Motor neuron (in vitro differentiated cells): ENCODE measurements around the gene SPANXN2. TPM values are rescaled to one million over a fixed set of nuclear protein-coding genes. Genes with fewer than 3 reads are reported as not detected.
A peak's percentile ranks its signal among the peaks of the same experiment; 100 is the strongest.
"Not testable (repeated sequence)": the region's sequence is repeated elsewhere in the genome, so short reads cannot be mapped to it uniquely, and the experiment has no call there.

ENCODE experiments used
- ATAC-seq, 8 experiments: fragments of 200-7000 bp; cut with Tn5 transposase; replicated peaks in 6 of 8; 2 replicates each; pipeline ENCODE4 v1.8.0; 2021; ENCODE audit warnings: mild to moderate bottlenecking in 8 of 8, moderate library complexity in 8 of 8
- H3K27ac ChIP-seq, 2 donors: fragments of 250-450 bp; sonication (Bioruptor Pico); 2 replicates each; pipeline ENCODE4 v1.9.0; 2021; ENCODE audit warnings: antibody characterized with exemption in 2 of 2, mild to moderate bottlenecking in 2 of 2, moderate library complexity in 1 of 2
- H3K4me1 ChIP-seq, 2 donors: fragments of 250-450 bp; sonication (Bioruptor Pico); replicated peaks in 1 of 2; 2 replicates each; pipeline ENCODE4 v1.6.1; 2021; ENCODE audit warnings: antibody characterized with exemption in 2 of 2, mild to moderate bottlenecking in 2 of 2, moderate library complexity in 1 of 2
- H3K4me3 ChIP-seq, 5 donors: fragments of 250-450 bp; sonication (Bioruptor Pico); 2 replicates each; pipeline ENCODE4 v1.9.0; 2021; ENCODE audit warnings: antibody characterized with exemption in 5 of 5, mild to moderate bottlenecking in 5 of 5, moderate library complexity in 4 of 5
- WGBS, 10 experiments: fragments of 450-650 bp; shearing (Covaris generic); methylation state at CpG; one replicate each; pipeline ENCODE4 v1.0.0; 2022; 5-methylcytosine and 5-hydroxymethylcytosine counted together
- in situ Hi-C, 9 experiments: fragments of 400-800 bp; cut with MboI; loops; one replicate each; pipeline ENCODE4 v1.15.0; 2021; ENCODE audit warnings: low sequenced_read_pairs in 9 of 9, low pct_unique_long_range_greater_than_20kb in 2 of 9; ENCODE audit not compliant: unreplicated experiment in 9 of 9
- total RNA-seq, 8 experiments: library from RNA; unstranded; fragments of 300-600 nt; gene quantifications; 2 replicates each; pipeline versions ENCODE4 v1.2.3 to v1.2.4, GENCODE V29; 2022

SPANXN2 gene
- under 1 TPM in 2 of 8 experiments, not detected in 6; 0.19 to 0.42 TPM for total RNA-seq

DNA sequence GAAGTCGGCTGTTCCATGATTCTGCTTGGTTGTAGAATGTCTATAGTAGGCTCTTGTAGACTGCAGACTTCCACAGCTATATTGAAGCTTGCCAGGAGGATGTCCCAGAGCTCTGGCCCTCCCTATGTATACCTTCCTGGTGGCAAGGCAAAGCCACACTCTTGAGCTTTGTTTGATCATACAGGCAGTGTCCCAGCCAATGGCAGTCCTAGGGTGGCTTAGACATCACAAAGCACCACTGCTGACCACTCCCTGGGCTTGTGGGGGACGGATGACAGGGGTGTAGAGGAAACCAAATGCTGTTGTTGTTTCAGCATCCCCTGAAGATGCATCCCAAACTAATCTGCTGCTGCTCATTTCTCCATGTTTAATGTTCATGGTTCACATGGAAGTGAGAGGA is at the start of gene SPANXN2:
SPANXN2 (minus strand) TSS at position 101 of the 400 bp plus-strand sequence; CDS start at position 17, 84 bp downstream.
- H3K4me1 ChIP-seq, H3K4me3 ChIP-seq, in situ Hi-C loops, H3K27ac ChIP-seq, ATAC-seq: not testable (repeated sequence)
- 0% methylated on average over 1 of the region's 2 CpGs; no CpG with 5 or more reads in 9 of the 10 experiments for WGBS, 10 experiments

- H3K4me1 ChIP-seq, result no peaks in the 10 kb centered on the region
- ATAC-seq, result no peak
- in situ Hi-C loops, result no loop called here
- H3K27ac ChIP-seq, result no peak overlapping the region
- no peak overlapping the region for H3K4me3 ChIP-seq
- WGBS, 10 experiments, result 25 to 90% (median 40%) methylated on average over 2 to 3 of the region's 3 CpGs; no CpG with 5 or more reads in 3 of the 10 experiments
These were observed 48.4 kb upstream of the SPANXN2 start for GRCh38 chrX:143768976-143769375.

GRCh38 chrX:143767789-143768188 is 47.2 kb upstream of the SPANXN2 start:
- ATAC-seq, H3K4me3 ChIP-seq, H3K4me1 ChIP-seq, H3K27ac ChIP-seq, in situ Hi-C loops: not testable (repeated sequence)
- WGBS, 10 experiments, result no CpG with 5 or more reads among the region's 12 CpGs

- in situ Hi-C loops, result no loop called here
- H3K4me3 ChIP-seq, result no peak overlapping the region
- no peaks in the 10 kb centered on the region for H3K4me1 ChIP-seq
- ATAC-seq, result no peak
- WGBS, 10 experiments, result 6 to 34% methylated on average over 2 to 3 of the region's 7 CpGs; no CpG with 5 or more reads in 8 of the 10 experiments
- no peak overlapping the region for H3K27ac ChIP-seq
These were observed 37.3 kb upstream of the SPANXN2 start for GRCh38 chrX:143757887-143758286.

GRCh38 chrX:143757375-143757774 is 36.8 kb upstream of the SPANXN2 start:
- 95 to 100% methylated on average over 4 to 9 of the region's 37 CpGs; no CpG with 5 or more reads in 8 of the 10 experiments for WGBS, 10 experiments
- H3K4me1 ChIP-seq, result no peaks in the 10 kb centered on the region
- in situ Hi-C loops, result no loop called here
- no peak for ATAC-seq
- H3K27ac ChIP-seq, result no peak overlapping the region
- H3K4me3 ChIP-seq, result no peak overlapping the region

- H3K4me3 ChIP-seq, result no peak overlapping the region
- in situ Hi-C loops, result no loop called here
- WGBS, 10 experiments, result 0 to 20% (median 18%) methylated on average over 1 to 3 of the region's 3 CpGs; no CpG with 5 or more reads in 7 of the 10 experiments
- no peak overlapping the region for H3K27ac ChIP-seq
- no peaks in the 10 kb centered on the region for H3K4me1 ChIP-seq
- ATAC-seq, result peak in 1 of 8 experiments; percentile 32
These were observed 33.6 kb upstream of the SPANXN2 start for GRCh38 chrX:143754183-143754582.

DNA sequence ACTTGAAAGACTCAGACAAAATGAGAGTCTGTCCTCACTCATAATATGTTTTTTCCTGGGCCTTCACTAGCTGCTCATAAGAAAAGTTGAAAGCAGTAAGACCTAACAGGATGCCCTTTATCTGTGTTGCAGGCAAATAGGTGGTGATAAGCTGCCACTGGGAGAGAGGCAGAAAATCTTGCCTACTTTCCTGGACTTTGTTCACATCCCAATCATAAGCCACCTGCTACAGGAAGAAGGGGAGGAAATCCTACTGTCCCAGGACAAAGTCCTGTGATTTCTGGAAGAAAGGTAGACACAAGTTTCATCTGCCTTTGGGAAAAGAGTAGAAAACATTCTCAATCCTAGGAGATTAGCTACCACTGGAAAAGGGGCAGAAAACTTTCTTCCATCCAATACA is 13.3 kb upstream of the SPANXN2 start:
- in situ Hi-C loops, result no loop called here
- Histone ChIP-seq H3K4me3 (no peak overlapping the region), H3K27ac (no peak overlapping the region), H3K4me1 (no peaks in the 10 kb centered on the region)
- ATAC-seq, result no peak

DNA sequence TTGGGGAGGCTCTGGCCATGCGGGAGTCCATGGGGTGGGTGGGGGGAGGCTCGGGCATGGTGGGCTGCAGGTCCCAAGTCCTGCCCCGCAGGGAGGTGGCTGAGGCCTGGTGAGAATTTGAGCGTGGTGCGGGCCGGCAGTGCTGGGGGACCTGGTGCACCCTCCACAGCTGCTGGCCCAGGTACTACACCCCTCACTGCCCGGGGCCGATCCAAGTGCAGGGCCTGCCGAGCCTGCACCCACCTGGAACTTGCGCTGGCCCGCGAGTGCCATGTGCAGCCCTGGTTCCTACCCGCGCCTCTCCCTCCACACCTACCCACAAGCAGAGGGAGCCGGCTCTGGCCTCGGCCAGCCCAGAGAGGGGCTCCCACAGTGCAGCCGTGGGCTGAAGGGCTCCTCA is 5.7 kb upstream of the SPANXN2 start:
- WGBS, 10 experiments, result no CpG with 5 or more reads among the region's 17 CpGs
- Histone ChIP-seq H3K4me3 (no peak overlapping the region), H3K27ac (no peak overlapping the region), H3K4me1 (no peaks in the 10 kb centered on the region)
- in situ Hi-C loops, result no loop called here
- no peak for ATAC-seq

DNA sequence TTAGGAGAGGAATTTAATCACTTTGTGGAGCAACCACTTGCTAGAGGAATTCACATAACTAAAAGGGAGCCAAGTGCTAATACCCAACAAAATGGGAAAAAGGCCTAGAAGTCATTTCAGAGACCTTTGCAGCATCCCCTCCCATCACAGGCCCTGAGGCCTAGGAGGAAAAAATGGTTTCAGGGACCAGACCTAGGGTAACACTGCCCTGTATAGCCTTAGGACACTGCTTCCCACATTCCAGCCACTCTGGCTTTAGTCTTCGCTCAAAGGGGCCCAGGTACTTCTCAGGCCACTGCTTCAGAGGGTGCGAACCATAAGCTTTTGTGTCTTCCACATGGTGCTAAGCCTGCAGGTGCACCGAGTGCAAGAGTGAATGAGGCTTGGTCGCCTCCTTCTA is 19.1 kb downstream of the SPANXN2 start:
- no peaks in the 10 kb centered on the region for H3K4me1 ChIP-seq
- 21 to 60% methylated on average over 1 to 4 of the region's 4 CpGs; no CpG with 5 or more reads in 8 of the 10 experiments for WGBS, 10 experiments
- no peak overlapping the region for H3K4me3 ChIP-seq
- in situ Hi-C loops, result no loop called here
- no peak overlapping the region for H3K27ac ChIP-seq
- ATAC-seq, result no peak

GRCh38 chrX:143694885-143695284 is 25.7 kb downstream of the SPANXN2 start:
- H3K4me1 ChIP-seq, result no peaks in the 10 kb centered on the region
- no peak for ATAC-seq
- 0 to 100% (median 41%) methylated on average over 1 of the region's 1 CpG; no CpG with 5 or more reads in 6 of the 10 experiments for WGBS, 10 experiments
- no peak overlapping the region for H3K4me3 ChIP-seq
- in situ Hi-C loops, result no loop called here
- no peak overlapping the region for H3K27ac ChIP-seq

- in situ Hi-C loops, result no loop called here
- no peak overlapping the region for H3K27ac ChIP-seq
- H3K4me3 ChIP-seq, result no peak overlapping the region
- no peaks in the 10 kb centered on the region for H3K4me1 ChIP-seq
- 0 to 22% (median 4%) methylated on average over 1 to 3 of the region's 3 CpGs; no CpG with 5 or more reads in 6 of the 10 experiments for WGBS, 10 experiments
- ATAC-seq, result no peak
These were observed 37.1 kb downstream of the SPANXN2 start for GRCh38 chrX:143683486-143683885.

GRCh38 chrX:143674926-143675325 is 45.6 kb downstream of the SPANXN2 start:
- peak in 1 of 8 experiments; percentile 26 for ATAC-seq
- Histone ChIP-seq H3K4me1 (no peaks in the 10 kb centered on the region), H3K4me3 (no peak overlapping the region), H3K27ac (no peak overlapping the region)
- WGBS, 10 experiments, result 0 to 100% (median 56%) methylated on average over 1 to 4 of the region's 4 CpGs; no CpG with 5 or more reads in 5 of the 10 experiments
- in situ Hi-C loops, result no loop called here

DNA sequence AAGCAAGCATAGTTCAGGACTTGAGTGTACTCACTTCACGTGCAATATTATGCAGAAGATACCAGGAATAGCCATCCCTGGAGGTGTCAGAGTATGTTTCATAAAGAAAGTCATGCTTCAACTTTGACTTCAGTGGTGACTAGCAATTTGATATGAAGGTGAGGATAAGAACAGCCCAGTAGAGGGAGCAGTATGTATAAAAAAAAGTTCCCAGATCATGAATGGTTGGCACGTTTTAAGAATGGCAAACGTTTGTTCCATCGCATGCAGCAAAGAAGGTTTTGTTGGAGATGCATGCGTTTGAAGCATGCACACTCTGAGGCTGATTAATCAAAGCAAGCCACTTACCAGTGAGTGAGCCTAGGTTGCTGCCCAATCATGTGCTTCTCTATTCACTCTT is 51.2 kb downstream of the SPANXN2 start:
- no peaks in the 10 kb centered on the region for H3K4me1 ChIP-seq
- in situ Hi-C loops, result no loop called here
- no peak overlapping the region for H3K27ac ChIP-seq
- ATAC-seq, result no peak
- 0 to 5% (median 3%) methylated on average over 2 to 5 of the region's 5 CpGs; no CpG with 5 or more reads in 6 of the 10 experiments for WGBS, 10 experiments
- no peak overlapping the region for H3K4me3 ChIP-seq

GRCh38 chrX:143664302-143664701 is 56.2 kb downstream of the SPANXN2 start:
- no peak for ATAC-seq
- H3K4me3 ChIP-seq, result no peak overlapping the region
- H3K27ac ChIP-seq, result no peak overlapping the region
- no peaks in the 10 kb centered on the region for H3K4me1 ChIP-seq
- in situ Hi-C loops, result no loop called here
- 11 to 83% (median 28%) methylated on average over 1 to 5 of the region's 5 CpGs; no CpG with 5 or more reads in 4 of the 10 experiments for WGBS, 10 experiments
